ENCODE measurements around the gene SRCIN1.
A peak's percentile ranks its signal among the peaks of the same experiment; 100 is the strongest.
"Not testable (repeated sequence)": the region's sequence is repeated elsewhere in the genome, so short reads cannot be mapped to it uniquely, and the experiment has no call there.

The SRCIN1 gene

GRCh38 chr17:38507921-38508569 is 97.7 kb downstream of the SRCIN1 start:
- DNase-seq, result no peak

- no peak for DNase-seq
Observed at GRCh38 chr17:38507436-38507835, 98.3 kb downstream of the SRCIN1 start.

- no peak for DNase-seq
Observed at GRCh38 chr17:38504216-38504615, 101.5 kb downstream of the SRCIN1 start.

- not testable (repeated sequence) for DNase-seq
Observed at GRCh38 chr17:38503286-38503913, 102.4 kb downstream of the SRCIN1 start.

GRCh38 chr17:38501718-38502117 is 104.0 kb downstream of the SRCIN1 start:
- not testable (repeated sequence) for DNase-seq

- not testable (repeated sequence) for DNase-seq
Observed at GRCh38 chr17:38499230-38499629, 106.5 kb downstream of the SRCIN1 start.

- no peak for DNase-seq
Observed at GRCh38 chr17:38498353-38498752, 107.4 kb downstream of the SRCIN1 start.

GRCh38 chr17:38497656-38498055 is 108.1 kb downstream of the SRCIN1 start:
- DNase-seq, result not testable (repeated sequence)

GRCh38 chr17:38494152-38494551 is 111.6 kb downstream of the SRCIN1 start:
- not testable (repeated sequence) for DNase-seq

- peak; percentile 54 for DNase-seq
Observed at GRCh38 chr17:38492067-38493040, 113.4 kb downstream of the SRCIN1 start.

GRCh38 chr17:38491346-38492066 is 114.2 kb downstream of the SRCIN1 start:
- DNase-seq, result not testable (repeated sequence)

GRCh38 chr17:38489774-38490173 is 116.0 kb downstream of the SRCIN1 start:
- DNase-seq, result not testable (repeated sequence)

- DNase-seq, result not testable (repeated sequence)
Observed at GRCh38 chr17:38485681-38486298, 120.0 kb downstream of the SRCIN1 start.

GRCh38 chr17:38485146-38485468 is 120.6 kb downstream of the SRCIN1 start:
- no peak for DNase-seq

GRCh38 chr17:38484242-38485145 is 121.3 kb downstream of the SRCIN1 start:
- DNase-seq, result peak; percentile 39

GRCh38 chr17:38482700-38483043 is 123.1 kb downstream of the SRCIN1 start:
- not testable (repeated sequence) for DNase-seq

- DNase-seq, result peak; percentile 76
Observed at GRCh38 chr17:38482039-38482699, 123.6 kb downstream of the SRCIN1 start.
